ENCODE results near the gene PPP2R5C. TPM values are rescaled to one million over a fixed set of nuclear protein-coding genes. Genes with fewer than 3 reads are reported as not detected.

The PPP2R5C gene
- total RNA-seq, 2 experiments from 2014 or later, result 232 to 281 TPM

GRCh38 chr14:101915871-101916815, 154.6 kb downstream of the PPP2R5C start:
- ATAC-seq (no peak), DNase-seq (no peak)
- H3K27me3 Mint-ChIP-seq, result no peaks in the 10 kb centered on the region
- no peaks in the 10 kb centered on the region for H3K9me3 Mint-ChIP-seq (ENCODE audit: low read depth)
- CTCF ChIA-PET, result interaction anchor here (0.6 kb wide), 1 partner anchor 609 kb away, joined by 4 read pairs; no protein-coding TSS in a partner anchor
- POLR2A ChIA-PET, result no interaction called here
- H3K4me3 Mint-ChIP-seq, result no peak overlapping the region
- intact Hi-C loops (cut with DNase I, micrococcal nuclease), result no loop called here
- H3K27ac Mint-ChIP-seq, result peak overlapping the region; percentile 35
- peaks cover 16% of the 10 kb centered on the region for H3K36me3 Mint-ChIP-seq (ENCODE audit: low read depth)
- no peaks in the 10 kb centered on the region for H3K4me1 Mint-ChIP-seq

- Mint-ChIP-seq H3K27ac (no peak overlapping the region), H3K4me1 (no peaks in the 10 kb centered on the region), H3K36me3 (ENCODE audit: low read depth) (peaks cover 15% of the 10 kb centered on the region), H3K4me3 (no peak overlapping the region), H3K27me3 (no peaks in the 10 kb centered on the region), H3K9me3 (ENCODE audit: low read depth) (no peaks in the 10 kb centered on the region)
- intact Hi-C loops (cut with DNase I, micrococcal nuclease), result loop anchor here in 1 of 2 experiments (1.0 kb wide), 1 partner anchor 19 kb away; no protein-coding TSS in a partner anchor
- CTCF ChIA-PET, result interaction anchor here (0.6 kb wide), 1 partner anchor 608 kb away, joined by 4 read pairs; no protein-coding TSS in a partner anchor
- POLR2A ChIA-PET, result no interaction called here
- no peak for ATAC-seq
- no peak for DNase-seq
Measured at GRCh38 chr14:101916816-101917412, 155.4 kb downstream of the PPP2R5C start.

- Mint-ChIP-seq H3K4me1 (no peaks in the 10 kb centered on the region), H3K27me3 (no peaks in the 10 kb centered on the region), H3K9me3 (ENCODE audit: low read depth) (no peaks in the 10 kb centered on the region), H3K36me3 (ENCODE audit: low read depth) (peaks cover 11% of the 10 kb centered on the region), H3K27ac (no peak overlapping the region), H3K4me3 (no peak overlapping the region)
- intact Hi-C loops (cut with DNase I, micrococcal nuclease), result loop anchor here in 1 of 2 experiments (1.0 kb wide), 1 partner anchor 19 kb away; no protein-coding TSS in a partner anchor
- ChIA-PET POLR2A (no interaction called here), CTCF (interaction anchor here (0.8 to 1.0 kb wide), 2 partner anchors 178 to 210 kb away, joined by 3 read pairs; no protein-coding TSS in a partner anchor)
- DNase-seq, result no peak
- ATAC-seq, result no peak
Measured at GRCh38 chr14:101917413-101918017, 156.0 kb downstream of the PPP2R5C start.

- Mint-ChIP-seq H3K36me3 (ENCODE audit: low read depth) (peaks cover 14% of the 10 kb centered on the region), H3K4me3 (no peak overlapping the region), H3K9me3 (ENCODE audit: low read depth) (no peaks in the 10 kb centered on the region), H3K4me1 (no peaks in the 10 kb centered on the region), H3K27ac (no peak overlapping the region), H3K27me3 (no peaks in the 10 kb centered on the region)
- POLR2A ChIA-PET, result interaction anchor here (0.7 kb wide), 1 partner anchor 321 kb away, joined by 3 read pairs; no protein-coding TSS in a partner anchor
- ATAC-seq, result no peak
- CTCF ChIA-PET, result interaction anchor here (0.7 to 1.0 kb wide), 3 partner anchors 55 to 211 kb away, joined by 3 to 4 read pairs (median 3); no protein-coding TSS in a partner anchor
- DNase-seq, result no peak
- intact Hi-C loops (cut with DNase I, micrococcal nuclease), result no loop called here
Measured at GRCh38 chr14:101918065-101918989, 156.8 kb downstream of the PPP2R5C start.

DNA sequence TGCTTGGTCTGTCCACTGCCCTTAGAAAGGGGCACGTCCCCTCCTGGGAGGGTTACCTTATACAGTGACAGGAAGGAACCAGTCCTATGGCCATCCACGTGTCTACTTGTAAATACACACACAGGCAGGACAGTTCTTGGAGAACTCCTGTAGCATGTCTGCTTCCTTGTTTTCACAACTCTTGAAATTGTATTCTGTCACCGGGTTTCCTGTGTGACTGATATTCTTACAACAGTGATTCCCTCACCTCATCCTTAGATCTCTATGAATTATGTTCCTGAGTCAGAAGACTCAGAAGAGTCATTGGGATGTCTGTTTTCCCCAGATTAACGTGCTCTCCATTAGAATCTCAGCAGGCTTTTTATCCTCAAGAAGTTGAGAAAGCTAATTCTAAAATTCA, 158.8 kb downstream of the PPP2R5C start:
- Mint-ChIP-seq H3K27me3 (no peaks in the 10 kb centered on the region), H3K4me1 (no peaks in the 10 kb centered on the region), H3K36me3 (ENCODE audit: low read depth) (peaks cover 15% of the 10 kb centered on the region), H3K4me3 (no peak overlapping the region), H3K9me3 (ENCODE audit: low read depth) (no peaks in the 10 kb centered on the region), H3K27ac (peak overlapping the region; percentile 34)
- POLR2A ChIA-PET, result no interaction called here
- no peak for DNase-seq
- no peak for ATAC-seq
- intact Hi-C loops (cut with DNase I, micrococcal nuclease), result no loop called here
- CTCF ChIA-PET, result interaction anchor here (0.6 kb wide), 1 partner anchor 1564 kb away, joined by 3 read pairs; no protein-coding TSS in a partner anchor

DNA sequence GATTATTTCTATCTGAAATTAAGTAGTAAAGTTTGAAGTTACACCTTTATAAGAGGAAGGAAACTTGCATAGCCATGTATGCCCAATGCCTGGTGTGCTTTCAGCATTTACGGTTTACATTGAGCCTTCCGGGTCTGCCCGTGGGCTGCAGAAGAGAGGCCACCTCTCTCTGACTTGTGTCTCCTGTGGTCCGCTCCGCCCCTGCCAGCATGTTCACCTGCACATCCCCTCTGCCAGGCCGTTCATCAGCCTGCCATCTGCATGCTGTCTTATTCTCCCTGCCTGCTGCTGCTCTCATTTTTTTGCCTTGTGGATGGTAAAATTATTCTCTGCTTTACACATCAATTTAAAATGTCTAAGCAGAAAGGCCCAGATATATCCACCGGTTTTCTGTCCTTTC, 161.4 kb downstream of the PPP2R5C start:
- CTCF ChIA-PET, result no interaction called here
- POLR2A ChIA-PET, result interaction anchor here (0.6 kb wide), 2 partner anchors 10 to 78 kb away, joined by 3 to 4 read pairs; no protein-coding TSS in a partner anchor
- intact Hi-C loops (cut with DNase I, micrococcal nuclease), result no loop called here

GRCh38 chr14:101925152-101925551, 163.6 kb downstream of the PPP2R5C start:
- Mint-ChIP-seq H3K27ac (no peak overlapping the region), H3K36me3 (ENCODE audit: low read depth) (peaks cover 12% of the 10 kb centered on the region)

More for the DNA sequence above, 161.4 kb downstream of the PPP2R5C start:
- H3K27ac Mint-ChIP-seq, result no peak overlapping the region
- H3K4me3 Mint-ChIP-seq, result no peak overlapping the region
- H3K9me3 Mint-ChIP-seq (ENCODE audit: low read depth), result no peaks in the 10 kb centered on the region
- H3K27me3 Mint-ChIP-seq, result no peaks in the 10 kb centered on the region
- H3K4me1 Mint-ChIP-seq, result no peaks in the 10 kb centered on the region
- H3K36me3 Mint-ChIP-seq (ENCODE audit: low read depth), result peaks cover 14% of the 10 kb centered on the region
- no peak for DNase-seq
- ATAC-seq, result no peak

DNA sequence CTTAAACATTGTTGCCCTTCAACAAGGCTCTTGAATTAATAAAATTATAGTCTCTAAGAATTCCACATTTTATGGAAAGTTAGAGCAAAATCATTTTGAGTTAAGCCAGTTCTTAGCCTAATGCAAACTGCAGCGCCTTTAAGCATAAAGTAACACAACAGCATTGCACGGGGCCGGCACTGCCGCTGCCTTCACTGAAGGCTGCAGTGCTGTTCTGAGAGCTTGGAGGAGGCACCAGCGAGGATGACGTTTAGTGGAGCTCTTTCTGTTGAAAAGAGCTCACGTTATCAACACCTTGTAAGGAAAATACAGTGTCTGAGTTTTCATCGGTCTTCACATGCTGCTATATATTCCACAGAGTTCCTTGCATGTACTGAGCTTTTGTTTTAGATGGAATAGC, 164.6 kb downstream of the PPP2R5C start:
- POLR2A ChIA-PET, result interaction anchor here (0.7 kb wide), 1 partner anchor 22 kb away, joined by 4 read pairs; no protein-coding TSS in a partner anchor
- CTCF ChIA-PET, result no interaction called here
- ATAC-seq, result no peak

More at GRCh38 chr14:101925152-101925551, 163.6 kb downstream of the PPP2R5C start:
- DNase-seq, result no peak
- Mint-ChIP-seq H3K27me3 (no peaks in the 10 kb centered on the region), H3K4me1 (no peaks in the 10 kb centered on the region), H3K4me3 (no peak overlapping the region), H3K9me3 (ENCODE audit: low read depth) (no peaks in the 10 kb centered on the region)
- intact Hi-C loops (cut with DNase I, micrococcal nuclease), result no loop called here
- ChIA-PET CTCF (no interaction called here), POLR2A (no interaction called here)
- ATAC-seq, result no peak

GRCh38 chr14:101926620-101927019, 165.1 kb downstream of the PPP2R5C start:
- peaks cover 12% of the 10 kb centered on the region for H3K36me3 Mint-ChIP-seq (ENCODE audit: low read depth)
- intact Hi-C loops (cut with DNase I, micrococcal nuclease), result no loop called here
- CTCF ChIA-PET, result no interaction called here

More for the DNA sequence above, 164.6 kb downstream of the PPP2R5C start:
- intact Hi-C loops (cut with DNase I, micrococcal nuclease), result no loop called here
- H3K9me3 Mint-ChIP-seq (ENCODE audit: low read depth), result no peaks in the 10 kb centered on the region
- no peaks in the 10 kb centered on the region for H3K4me1 Mint-ChIP-seq
- no peak for DNase-seq
- no peaks in the 10 kb centered on the region for H3K27me3 Mint-ChIP-seq
- peaks cover 12% of the 10 kb centered on the region for H3K36me3 Mint-ChIP-seq (ENCODE audit: low read depth)
- no peak overlapping the region for H3K4me3 Mint-ChIP-seq
- no peak overlapping the region for H3K27ac Mint-ChIP-seq

GRCh38 chr14:101927859-101928258, 166.3 kb downstream of the PPP2R5C start:
- Mint-ChIP-seq H3K4me1 (no peaks in the 10 kb centered on the region), H3K9me3 (ENCODE audit: low read depth) (no peaks in the 10 kb centered on the region), H3K36me3 (ENCODE audit: low read depth) (peaks cover 11% of the 10 kb centered on the region), H3K27me3 (no peaks in the 10 kb centered on the region), H3K27ac (no peak overlapping the region), H3K4me3 (no peak overlapping the region)
- CTCF ChIA-PET, result no interaction called here
- POLR2A ChIA-PET, result no interaction called here
- intact Hi-C loops (cut with DNase I, micrococcal nuclease), result no loop called here
- no peak for ATAC-seq
- peak; percentile 50 for DNase-seq

More at GRCh38 chr14:101926620-101927019, 165.1 kb downstream of the PPP2R5C start:
- ATAC-seq (no peak), DNase-seq (no peak)
- no peak overlapping the region for H3K4me3 Mint-ChIP-seq
- H3K27ac Mint-ChIP-seq, result peak overlapping the region; percentile 8
- POLR2A ChIA-PET, result interaction anchor here (0.7 kb wide), 1 partner anchor 22 kb away, joined by 4 read pairs; no protein-coding TSS in a partner anchor
- no peaks in the 10 kb centered on the region for H3K4me1 Mint-ChIP-seq
- no peaks in the 10 kb centered on the region for H3K9me3 Mint-ChIP-seq (ENCODE audit: low read depth)
- H3K27me3 Mint-ChIP-seq, result no peaks in the 10 kb centered on the region

All from activated CD4-positive, alpha-beta T cell treated with anti-CD3 and anti-CD28 coated beads for 36 hours (primary cell).